Measurements from ENCODE around the gene LTBP1.
A peak's percentile ranks its signal among the peaks of the same experiment; 100 is the strongest.

Gene LTBP1

GRCh38 chr2:33115728-33116127 lies 169.0 kb downstream of the LTBP1 start:
- DNase-seq (ENCODE audit: low read depth in 2 of 2): no peak

- no peak for DNase-seq (ENCODE audit: low read depth in 2 of 2)
Observed at GRCh38 chr2:33116799-33117198, 170.0 kb downstream of the LTBP1 start.

GRCh38 chr2:33118651-33119050 lies 171.9 kb downstream of the LTBP1 start:
- no peak for DNase-seq (ENCODE audit: low read depth in 2 of 2)

GRCh38 chr2:33121416-33121815 lies 174.7 kb downstream of the LTBP1 start:
- no peak for DNase-seq (ENCODE audit: low read depth in 2 of 2)

GRCh38 chr2:33121925-33122324 lies 175.2 kb downstream of the LTBP1 start:
- DNase-seq (ENCODE audit: low read depth in 2 of 2): no peak

GRCh38 chr2:33122726-33123125 lies 176.0 kb downstream of the LTBP1 start:
- no peak for DNase-seq (ENCODE audit: low read depth in 2 of 2)

GRCh38 chr2:33123216-33123615 lies 176.5 kb downstream of the LTBP1 start:
- peak in 1 of 2 experiments; percentile 38 for DNase-seq (ENCODE audit: low read depth in 2 of 2)

GRCh38 chr2:33126552-33126951 lies 179.8 kb downstream of the LTBP1 start:
- DNase-seq (ENCODE audit: low read depth in 2 of 2): no peak

- no peak for DNase-seq (ENCODE audit: low read depth in 2 of 2)
Observed at GRCh38 chr2:33126958-33127357, 180.2 kb downstream of the LTBP1 start.

- no peak for DNase-seq (ENCODE audit: low read depth in 2 of 2)
Observed at GRCh38 chr2:33129263-33130053, 182.7 kb downstream of the LTBP1 start.

- no peak for DNase-seq (ENCODE audit: low read depth in 2 of 2)
Observed at GRCh38 chr2:33130054-33130447, 183.3 kb downstream of the LTBP1 start.

- no peak for DNase-seq (ENCODE audit: low read depth in 2 of 2)
Observed at GRCh38 chr2:33130544-33130943, 183.8 kb downstream of the LTBP1 start.

- DNase-seq (ENCODE audit: low read depth in 2 of 2): no peak
Observed at GRCh38 chr2:33131111-33131510, 184.4 kb downstream of the LTBP1 start.

GRCh38 chr2:33131749-33132148 lies 185.0 kb downstream of the LTBP1 start:
- DNase-seq (ENCODE audit: low read depth in 2 of 2): no peak

GRCh38 chr2:33133454-33133952 lies 186.8 kb downstream of the LTBP1 start:
- DNase-seq (ENCODE audit: low read depth in 2 of 2): no peak

- DNase-seq (ENCODE audit: low read depth in 2 of 2): peak; percentile 96 to 97
Observed at GRCh38 chr2:33134086-33134771, 187.5 kb downstream of the LTBP1 start.

- DNase-seq (ENCODE audit: low read depth in 2 of 2): no peak
Observed at GRCh38 chr2:33134791-33135560, 188.2 kb downstream of the LTBP1 start.

GRCh38 chr2:33135645-33136044 lies 188.9 kb downstream of the LTBP1 start:
- no peak for DNase-seq (ENCODE audit: low read depth in 2 of 2)

- DNase-seq (ENCODE audit: low read depth in 2 of 2): no peak
Observed at GRCh38 chr2:33136056-33136455, 189.3 kb downstream of the LTBP1 start.

- DNase-seq (ENCODE audit: low read depth in 2 of 2): no peak
Observed at GRCh38 chr2:33136566-33136965, 189.8 kb downstream of the LTBP1 start.

GRCh38 chr2:33137331-33137730 lies 190.6 kb downstream of the LTBP1 start:
- no peak for DNase-seq (ENCODE audit: low read depth in 2 of 2)

- no peak for DNase-seq (ENCODE audit: low read depth in 2 of 2)
Observed at GRCh38 chr2:33139949-33140348, 193.2 kb downstream of the LTBP1 start.
